Dendritic cell treated with granulocyte-macrophage colony-stimulating factor and Interleukin-4, amounts not matched to agents 40 ng/mL and 50 ng/mL, for 4 days (primary cell): ENCODE data around the gene TRIM64C.
"Not testable (repeated sequence)": the region's sequence is repeated elsewhere in the genome, so short reads cannot be mapped to it uniquely, and the experiment has no call there.

Experiments
- H3K27ac Mint-ChIP-seq: one replicate; pipeline ENCODE4 v1.8.0; 2022; ENCODE audit warnings: mild to moderate bottlenecking, mixed read lengths
- H3K27me3 Mint-ChIP-seq: one replicate; pipeline ENCODE4 v1.8.0; 2022; ENCODE audit warnings: mild to moderate bottlenecking, mixed read lengths
- H3K36me3 Mint-ChIP-seq: one replicate; pipeline ENCODE4 v1.8.0; 2022; ENCODE audit warnings: low read depth, mixed read lengths
- H3K4me1 Mint-ChIP-seq: one replicate; pipeline ENCODE4 v1.8.0; 2022; ENCODE audit warnings: low read depth, mixed read lengths
- H3K4me3 Mint-ChIP-seq: one replicate; pipeline ENCODE4 v1.8.0; 2022; ENCODE audit warnings: mild to moderate bottlenecking, moderate library complexity, mixed read lengths
- H3K9me3 Mint-ChIP-seq: one replicate; pipeline ENCODE4 v1.8.0; 2022; ENCODE audit warnings: mixed read lengths
- intact Hi-C: fragments of 100-400 bp; cut with micrococcal nuclease; formaldehyde crosslinking; loops from one replicate; pipeline ENCODE4 v1.15.0; 2022

The TRIM64C gene, protein sequence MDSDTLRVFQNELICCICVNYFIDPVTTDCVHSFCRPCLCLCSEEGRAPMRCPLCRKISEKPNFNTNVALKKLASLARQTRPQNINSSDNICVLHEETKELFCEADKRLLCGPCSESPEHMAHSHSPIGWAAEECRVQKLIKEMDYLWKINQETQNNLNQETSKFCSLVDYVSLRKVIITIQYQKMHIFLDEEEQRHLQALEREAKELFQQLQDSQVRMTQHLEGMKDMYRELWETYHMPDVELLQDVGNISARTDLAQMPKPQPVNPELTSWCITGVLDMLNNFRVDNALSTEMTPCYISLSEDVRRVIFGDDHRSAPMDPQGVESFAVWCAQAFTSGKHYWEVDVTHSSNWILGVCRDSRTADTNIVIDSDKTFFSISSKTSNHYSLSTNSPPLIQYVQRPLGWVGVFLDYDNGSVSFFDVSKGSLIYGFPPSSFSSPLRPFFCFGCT

DNA sequence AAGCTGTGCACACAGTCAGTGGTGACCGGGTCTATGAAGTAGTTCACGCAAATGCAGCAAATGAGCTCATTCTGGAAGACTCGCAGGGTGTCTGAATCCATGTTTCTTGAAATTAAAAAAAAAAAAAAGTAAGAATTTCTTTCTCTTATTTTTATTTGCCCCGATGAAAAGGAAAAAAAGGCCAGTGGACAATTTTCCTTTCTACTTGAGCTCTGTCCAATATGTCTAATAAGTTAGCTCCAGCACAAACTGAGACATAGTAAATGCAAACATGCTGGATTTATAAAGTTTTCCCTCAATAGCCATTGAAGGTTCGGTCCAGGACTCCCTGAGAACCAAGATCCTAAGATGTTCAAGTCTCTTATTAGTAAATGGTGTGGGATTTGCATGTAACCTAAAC is at the start of gene TRIM64C:
TRIM64C (minus strand) TSS at position 101 of the 400 bp plus-strand sequence; CDS start at position 101, 0 bp downstream.
- intact Hi-C loops, H3K27ac Mint-ChIP-seq, H3K4me1 Mint-ChIP-seq: not testable (repeated sequence)

DNA sequence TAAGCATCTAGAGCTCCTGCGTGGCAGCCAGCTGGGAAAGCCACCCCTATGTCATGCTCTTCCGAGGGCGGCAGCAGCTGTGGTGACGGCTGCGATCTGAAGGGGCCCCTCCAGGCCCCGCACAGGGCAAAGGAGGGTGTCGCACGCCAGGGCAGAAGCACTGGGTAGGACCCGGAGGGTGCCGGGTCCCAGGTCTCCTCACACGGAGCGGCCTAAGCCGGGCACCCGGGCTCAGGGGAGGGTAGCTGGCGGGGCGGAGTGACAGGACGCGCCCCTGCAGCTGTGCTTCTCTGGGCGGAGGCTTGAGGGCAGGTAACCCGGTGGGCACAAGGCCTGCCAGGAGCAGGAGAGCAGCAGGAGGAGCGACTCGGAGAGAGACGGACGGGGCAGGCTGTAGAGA is 43.4 kb upstream of the TRIM64C start:
- H3K4me3 Mint-ChIP-seq, intact Hi-C loops, H3K36me3 Mint-ChIP-seq, H3K27me3 Mint-ChIP-seq, H3K4me1 Mint-ChIP-seq, H3K27ac Mint-ChIP-seq: not testable (repeated sequence)
- peaks cover 24% of the 10 kb centered on the region for H3K9me3 Mint-ChIP-seq

More for the DNA sequence above, at the start of gene TRIM64C:
- H3K4me3 Mint-ChIP-seq, H3K36me3 Mint-ChIP-seq, H3K9me3 Mint-ChIP-seq, H3K27me3 Mint-ChIP-seq: not testable (repeated sequence)

DNA sequence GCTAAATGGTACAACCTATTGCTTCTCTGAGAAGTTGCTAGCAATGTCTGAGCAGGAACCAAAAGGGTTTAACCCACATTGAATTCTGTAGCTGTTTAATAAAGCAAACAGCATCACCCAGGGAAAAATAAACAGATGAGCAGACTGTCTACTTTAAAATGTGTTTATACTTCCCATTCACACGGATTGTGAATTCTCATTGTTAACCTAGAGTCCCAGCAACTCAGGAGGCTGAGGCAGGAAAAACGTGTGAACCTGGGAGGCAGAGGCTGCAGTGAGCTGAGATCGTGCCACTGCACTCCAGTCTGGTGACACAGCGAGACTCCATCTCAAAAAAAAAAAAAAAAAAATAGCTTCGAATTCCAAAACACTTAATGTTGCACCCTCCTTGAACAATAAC is 11.0 kb upstream of the TRIM64C start:
- H3K36me3 Mint-ChIP-seq, intact Hi-C loops, H3K9me3 Mint-ChIP-seq, H3K27ac Mint-ChIP-seq, H3K27me3 Mint-ChIP-seq, H3K4me3 Mint-ChIP-seq, H3K4me1 Mint-ChIP-seq: not testable (repeated sequence)

DNA sequence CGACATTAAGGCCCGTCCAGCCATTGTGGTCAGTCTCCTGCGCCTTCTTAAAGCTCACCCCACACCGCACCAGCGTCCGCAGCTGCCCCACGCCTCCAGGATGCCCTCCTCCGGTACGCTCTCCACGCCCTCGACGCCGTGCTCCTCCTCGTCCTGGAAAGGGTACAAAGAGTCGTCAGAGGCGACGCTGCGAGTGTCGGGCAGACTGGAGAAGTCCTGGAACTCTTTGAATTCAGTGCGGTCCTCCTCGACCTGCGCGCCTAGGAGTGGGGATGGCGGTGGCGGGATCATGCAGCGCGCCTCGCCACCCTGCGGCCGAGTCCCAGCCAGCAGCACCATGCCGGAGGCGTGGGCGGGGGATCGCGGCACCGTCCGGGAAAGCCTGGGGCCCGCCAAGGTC is 9.1 kb downstream of the TRIM64C start:
- H3K9me3 Mint-ChIP-seq: peaks cover 52% of the 10 kb centered on the region
- H3K4me1 Mint-ChIP-seq, H3K4me3 Mint-ChIP-seq, intact Hi-C loops, H3K36me3 Mint-ChIP-seq, H3K27me3 Mint-ChIP-seq, H3K27ac Mint-ChIP-seq: not testable (repeated sequence)

DNA sequence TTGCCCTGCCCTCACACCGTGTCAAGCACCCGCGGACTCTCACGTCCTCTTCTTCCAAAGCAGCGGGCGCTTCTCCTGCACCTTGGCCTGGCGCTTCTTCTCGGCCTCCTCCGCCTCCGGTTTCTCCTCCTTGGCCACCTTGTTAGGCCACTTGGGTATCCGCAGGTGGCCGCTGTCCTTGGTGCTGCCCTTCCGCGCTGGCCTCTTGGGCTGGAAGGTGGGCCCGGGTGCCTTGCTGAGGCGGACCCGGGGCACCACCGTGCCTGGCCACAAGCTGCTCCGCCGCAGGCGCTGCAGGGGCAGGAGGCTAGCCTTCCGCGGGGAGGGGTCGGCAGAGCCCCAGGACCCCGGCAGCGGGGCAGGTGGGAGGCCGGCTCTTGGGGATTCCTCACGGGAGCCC is 10.7 kb downstream of the TRIM64C start:
- H3K36me3 Mint-ChIP-seq, H3K27me3 Mint-ChIP-seq, H3K4me3 Mint-ChIP-seq, H3K4me1 Mint-ChIP-seq, intact Hi-C loops, H3K27ac Mint-ChIP-seq: not testable (repeated sequence)
- peaks cover 57% of the 10 kb centered on the region for H3K9me3 Mint-ChIP-seq

DNA sequence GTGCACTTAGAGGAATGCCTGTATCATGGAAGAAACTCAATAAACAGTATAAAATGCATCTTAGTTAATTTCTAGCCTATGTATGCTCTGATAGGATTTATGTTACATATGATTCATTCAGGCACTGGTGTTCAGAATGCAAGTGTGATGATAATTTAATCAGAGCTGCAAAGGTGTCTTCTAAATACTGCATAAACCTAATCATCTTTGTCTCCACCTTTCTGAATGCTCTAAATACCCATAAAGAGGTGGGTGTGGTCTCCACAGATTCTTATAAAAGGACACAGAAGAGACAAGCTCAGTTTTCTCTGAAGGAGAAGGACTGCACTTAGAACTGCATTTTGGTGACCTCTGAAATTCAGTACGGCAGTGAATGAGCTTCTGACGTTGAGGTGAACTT is 30.4 kb downstream of the TRIM64C start, which contains the start of gene TRIM49B:
TRIM49B (plus strand) TSS at position 301 of the 400 bp plus-strand sequence. CDS start 2,777 bp downstream, outside the sequence.
- H3K4me3 Mint-ChIP-seq, intact Hi-C loops, H3K9me3 Mint-ChIP-seq, H3K27ac Mint-ChIP-seq, H3K4me1 Mint-ChIP-seq, H3K36me3 Mint-ChIP-seq, H3K27me3 Mint-ChIP-seq: not testable (repeated sequence)
